Omental fat pad (tissue), 4 donors: ENCODE measurements around the gene FAM222B. TPM values are rescaled to one million over a fixed set of nuclear protein-coding genes. Genes with fewer than 3 reads are reported as not detected.
A peak's percentile ranks its signal among the peaks of the same experiment; 100 is the strongest.
"Not testable (repeated sequence)": the region's sequence is repeated elsewhere in the genome, so short reads cannot be mapped to it uniquely, and the experiment has no call there.

ENCODE experiments used
- ATAC-seq: fragments of 150-250 bp; one replicate; pipeline ENCODE4 v1.9.1; 2016; ENCODE audit warnings: mild to moderate bottlenecking, moderate library complexity; ENCODE audit not compliant: low FRiP score
- DNase-seq: peaks from one replicate; pipeline ENCODE4 v3.0.0-alpha.2; 2019; ENCODE audit warnings: low spot score
- CTCF ChIP-seq, 3 donors: fragments of 450-650 bp; IDR thresholded peaks; one replicate each; pipeline ENCODE4 v1.5.1; 2016 to 2017; ENCODE audit warnings: antibody characterized with exemption in 3 of 3, mild to moderate bottlenecking in 3 of 3, moderate library complexity in 2 of 3
- total RNA-seq, 4 donors: library from RNA; depleted of rRNA; stranded (reverse); fragments of >200 nt; gene quantifications; one replicate each; pipeline ENCODE4 v1.1.0, GENCODE V29; 2016

FAM222B gene
- total RNA-seq, 4 donors from 2014 or later = 12.2 to 19.0 (median 14.0) TPM

DNA sequence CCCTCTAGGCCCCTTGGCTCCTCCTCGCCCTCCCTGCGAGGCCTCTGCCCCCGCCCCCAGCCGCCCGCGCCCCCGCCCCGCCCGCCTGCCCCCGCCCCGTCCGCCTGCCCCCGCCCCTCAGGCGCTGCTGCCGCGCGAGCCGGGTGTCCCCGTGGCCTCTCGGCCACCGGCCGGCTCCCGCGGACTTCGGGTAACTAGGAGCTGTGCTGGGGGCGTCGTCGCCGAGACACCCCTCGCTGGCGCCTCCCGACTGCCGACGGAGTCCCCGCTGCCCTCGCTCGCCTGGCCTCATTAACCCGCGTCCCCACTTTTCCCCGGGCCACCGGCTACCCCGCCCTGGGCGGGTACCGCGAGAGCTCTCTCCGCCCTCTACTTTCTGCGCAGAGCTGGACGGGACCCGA is 116.4 kb downstream of the FAM222B start, which contains the start of gene TLCD1:
TLCD1 (minus strand) TSS at position 8 of the 401 bp plus-strand sequence. CDS start 136 bp downstream, outside the sequence.
- ATAC-seq = peak; percentile 16
- DNase-seq = no peak
- no peak for TF ChIP-seq CTCF (IDR thresholded peaks at IDR 0.05)

DNA sequence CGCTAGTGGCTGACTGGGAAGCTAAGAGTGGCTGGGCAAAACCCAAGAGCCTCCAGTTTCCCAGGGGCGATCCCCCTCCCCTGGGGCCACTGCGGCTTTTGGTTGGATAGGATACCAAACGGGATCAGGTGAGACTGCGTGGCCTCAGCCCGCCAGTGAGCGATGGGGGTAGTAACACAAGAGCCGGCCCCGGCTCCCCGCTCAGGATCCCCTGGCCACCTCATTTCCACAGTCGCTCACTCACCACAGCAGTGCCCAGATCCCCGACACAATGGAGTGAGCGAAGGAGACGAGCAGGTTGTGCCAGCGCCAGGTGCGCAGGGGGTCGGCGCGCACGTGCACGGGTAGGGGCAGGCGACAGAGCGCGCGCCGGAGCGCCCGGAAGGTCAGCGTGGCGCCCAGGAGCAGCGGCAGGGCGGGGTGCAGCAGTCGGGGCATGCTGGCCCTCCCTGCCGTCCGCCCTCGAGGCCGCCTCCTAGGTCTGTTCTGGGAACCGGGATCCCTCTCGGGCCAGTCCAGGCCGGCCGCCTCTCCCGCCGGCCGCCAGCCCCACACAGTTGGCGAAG is 116.8 kb downstream of the FAM222B start:
- ATAC-seq = peak; percentile 47
- no peak for DNase-seq
- no peak for TF ChIP-seq CTCF (IDR thresholded peaks at IDR 0.05)

- no peak for TF ChIP-seq CTCF (IDR thresholded peaks at IDR 0.05)
- ATAC-seq (no peak), DNase-seq (no peak)
Observed at GRCh38 chr17:28725166-28725659, 117.4 kb downstream of the FAM222B start.

DNA sequence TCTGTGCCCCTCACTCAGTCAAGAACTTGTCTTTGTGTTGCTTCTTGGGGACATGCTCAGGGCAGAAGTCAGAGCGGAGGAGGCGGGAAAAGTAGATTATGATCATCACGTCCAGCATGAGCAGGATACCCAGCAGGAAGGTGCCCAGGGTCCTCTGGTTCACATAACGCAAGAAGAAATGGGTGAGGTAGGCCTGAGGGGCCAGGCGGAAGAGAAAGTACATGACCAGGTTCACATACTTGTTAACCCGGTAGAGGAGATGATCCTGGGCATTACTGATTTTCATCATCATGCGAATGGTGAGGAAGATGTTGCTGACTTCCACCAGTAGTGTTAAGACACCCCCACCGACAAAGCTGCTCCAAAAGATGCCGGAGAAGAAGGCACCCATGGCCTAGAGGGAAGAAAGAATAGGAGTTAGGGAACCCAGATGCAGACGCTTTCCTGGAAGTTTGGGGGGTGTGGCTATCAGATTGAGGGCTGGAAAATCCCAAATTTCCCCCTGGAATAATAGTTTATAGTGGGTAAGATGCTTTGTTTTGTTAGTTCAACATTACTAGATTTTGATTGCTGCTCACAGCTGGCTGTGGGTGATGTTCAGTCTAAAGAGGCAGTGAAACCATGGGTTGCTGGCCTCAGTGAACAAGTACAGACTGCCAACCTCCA is 118.0 kb downstream of the FAM222B start:
- TF ChIP-seq CTCF (IDR thresholded peaks at IDR 0.05) = no peak
- DNase-seq = no peak
- ATAC-seq = no peak

- not testable (repeated sequence) for DNase-seq
Observed at GRCh38 chr17:28723836-28724499, 118.6 kb downstream of the FAM222B start.

DNA sequence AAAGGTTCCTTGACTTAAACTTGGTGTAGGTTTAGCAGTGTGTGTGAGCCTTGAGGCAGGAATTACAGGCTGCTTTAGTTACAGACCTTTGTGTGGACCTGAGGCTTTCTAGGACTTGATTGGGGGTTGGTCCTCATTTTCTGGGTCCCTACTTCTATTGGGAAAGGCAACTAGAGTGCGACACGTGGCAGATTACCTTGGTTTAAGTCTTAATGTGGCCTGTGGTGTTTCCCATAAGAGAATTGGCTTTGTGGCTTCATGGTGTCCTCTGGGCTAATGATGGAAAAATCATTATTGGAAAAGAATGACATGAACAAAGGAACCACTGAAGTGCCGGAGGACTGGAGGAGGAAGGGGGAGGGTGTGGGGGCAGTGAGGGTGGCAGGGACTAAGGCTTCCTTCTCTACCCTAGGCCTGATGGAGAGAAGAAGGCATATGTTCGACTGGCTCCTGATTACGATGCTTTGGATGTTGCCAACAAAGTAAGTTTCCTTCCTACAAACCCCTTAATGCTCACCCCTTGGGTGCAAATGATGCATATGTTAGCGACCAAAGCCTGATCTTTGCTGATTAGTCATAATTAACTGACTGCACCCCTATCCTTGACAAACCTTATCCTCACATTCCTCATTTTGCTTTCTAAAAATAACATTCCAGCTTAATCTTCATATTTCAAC is 119.3 kb downstream of the FAM222B start:
- ATAC-seq = no peak
- TF ChIP-seq CTCF (IDR thresholded peaks at IDR 0.05) = no peak
- DNase-seq = no peak

More at GRCh38 chr17:28723836-28724499, 118.6 kb downstream of the FAM222B start:
- ATAC-seq = not testable (repeated sequence)
